Fibroblast of the conjunctiva (primary cell): Measurements from ENCODE around the gene MAP3K1.

Source experiments
- DNase-seq: peaks from one replicate; pipeline ENCODE4 v3.0.0-alpha.2; 2010; ENCODE audit warnings: low read depth

MAP3K1 gene

GRCh38 chr5:56909294-56910209 is 94.2 kb downstream of the MAP3K1 start, which contains the start of gene SETD9:
TSS of gene SETD9 (plus strand) at chr5:56909596. CDS start at chr5:56909646, 50 bp downstream.
- DNase-seq: peak; percentile 94

GRCh38 chr5:56910210-56910965 is 95.0 kb downstream of the MAP3K1 start:
- DNase-seq: peak; percentile 3

- DNase-seq: no peak
Observed at GRCh38 chr5:56913766-56914165, 98.4 kb downstream of the MAP3K1 start.

GRCh38 chr5:56914678-56915077 is 99.3 kb downstream of the MAP3K1 start:
- no peak for DNase-seq

GRCh38 chr5:56917534-56917933 is 102.2 kb downstream of the MAP3K1 start:
- DNase-seq: no peak

GRCh38 chr5:56918054-56918453 is 102.7 kb downstream of the MAP3K1 start:
- DNase-seq: no peak

- no peak for DNase-seq
Observed at GRCh38 chr5:56919942-56920662, 104.8 kb downstream of the MAP3K1 start.

GRCh38 chr5:56922922-56923321 is 107.6 kb downstream of the MAP3K1 start:
- DNase-seq: no peak

- DNase-seq: no peak
Observed at GRCh38 chr5:56934325-56934724, 119.0 kb downstream of the MAP3K1 start.

GRCh38 chr5:56938858-56939257 is 123.5 kb downstream of the MAP3K1 start:
- DNase-seq: no peak

GRCh38 chr5:56941981-56942380 is 126.6 kb downstream of the MAP3K1 start:
- peak; percentile 57 for DNase-seq
